ENCODE data around the gene LRFN3. TPM values are rescaled to one million over a fixed set of nuclear protein-coding genes. Genes with fewer than 3 reads are reported as not detected.
"Not testable (repeated sequence)": the region's sequence is repeated elsewhere in the genome, so short reads cannot be mapped to it uniquely, and the experiment has no call there.

Gene LRFN3
- total RNA-seq, 1 experiment from 2014 or later = 3.4 TPM

- no peak for DNase-seq (ENCODE audit: low read depth)
Observed at GRCh38 chr19:35973487-35973886, 37.3 kb downstream of the LRFN3 start.

- no peak for DNase-seq (ENCODE audit: low read depth)
Observed at GRCh38 chr19:35975608-35976214, 39.5 kb downstream of the LRFN3 start.

- DNase-seq (ENCODE audit: low read depth) = peak; percentile 39
Observed at GRCh38 chr19:35977446-35978222, 41.5 kb downstream of the LRFN3 start.

GRCh38 chr19:35978271-35978670 is 42.1 kb downstream of the LRFN3 start:
- DNase-seq (ENCODE audit: low read depth) = no peak

- no peak for DNase-seq (ENCODE audit: low read depth)
Observed at GRCh38 chr19:35978832-35979365, 42.7 kb downstream of the LRFN3 start.

GRCh38 chr19:35980997-35981396 is 44.8 kb downstream of the LRFN3 start:
- DNase-seq (ENCODE audit: low read depth) = not testable (repeated sequence)

- no peak for DNase-seq (ENCODE audit: low read depth)
Observed at GRCh38 chr19:35983177-35983576, 47.0 kb downstream of the LRFN3 start.

- DNase-seq (ENCODE audit: low read depth) = no peak
Observed at GRCh38 chr19:35986111-35986510, 49.9 kb downstream of the LRFN3 start.

- no peak for DNase-seq (ENCODE audit: low read depth)
Observed at GRCh38 chr19:35986664-35987570, 50.7 kb downstream of the LRFN3 start.

GRCh38 chr19:35987571-35987896 is 51.4 kb downstream of the LRFN3 start:
- no peak for DNase-seq (ENCODE audit: low read depth)

- DNase-seq (ENCODE audit: low read depth) = no peak
Observed at GRCh38 chr19:35988824-35989223, 52.6 kb downstream of the LRFN3 start.

GRCh38 chr19:35990156-35990555 is 54.0 kb downstream of the LRFN3 start:
- DNase-seq (ENCODE audit: low read depth) = no peak

GRCh38 chr19:35990771-35991730 is 54.9 kb downstream of the LRFN3 start:
- DNase-seq (ENCODE audit: low read depth) = no peak

- DNase-seq (ENCODE audit: low read depth) = peak; percentile 43
Observed at GRCh38 chr19:35991731-35992450, 55.7 kb downstream of the LRFN3 start.

GRCh38 chr19:35992907-35993765 is 57.0 kb downstream of the LRFN3 start:
- no peak for DNase-seq (ENCODE audit: low read depth)

- DNase-seq (ENCODE audit: low read depth) = no peak
Observed at GRCh38 chr19:35993923-35994598, 57.9 kb downstream of the LRFN3 start.
